ENCODE results near the gene RBM10. TPM values are rescaled to one million over a fixed set of nuclear protein-coding genes. Genes with fewer than 3 reads are reported as not detected.

The RBM10 gene
- total and polyA plus RNA-seq, 2 of the 13 experiments (the other 11 are each of a cell fraction or from before 2014, with no cell fraction given), result 15.9 to 43.1 TPM

- TF ChIP-seq ZNF720 (CRISPR knock-in tag; IDR thresholded peaks at IDR 0.05), result no peak
- no peak for TF ChIP-seq ZBTB42 (CRISPR knock-in tag; IDR thresholded peaks at IDR 0.05)
- no peak for TF ChIP-seq KDM3A (CRISPR knock-in tag; IDR thresholded peaks at IDR 0.05; ENCODE audit: low read depth)
- TF ChIP-seq TCF7 (IDR thresholded peaks at IDR 0.05; ENCODE audit: low read depth), result peak; percentile 41; the same call in 1 of the 2 replicates
- TF ChIP-seq YEATS2 (CRISPR knock-in tag; IDR thresholded peaks at IDR 0.05; ENCODE audit: borderline replicate concordance), result no peak
- TF ChIP-seq FOSL2 (CRISPR knock-in tag; IDR thresholded peaks at IDR 0.05), result no peak
- TF ChIP-seq ZNF556 (CRISPR knock-in tag; IDR thresholded peaks at IDR 0.05; ENCODE audit: borderline replicate concordance), result no peak
- no peak for TF ChIP-seq FOXO4 (CRISPR knock-in tag; conservative IDR thresholded peaks at IDR 0.05)
- peak; percentile 60; the same call in 1 of the 2 replicates for TF ChIP-seq TSC22D2 (CRISPR knock-in tag; IDR thresholded peaks at IDR 0.05; ENCODE audit: borderline replicate concordance)
- no peak for TF ChIP-seq NFIB (CRISPR knock-in tag; IDR thresholded peaks at IDR 0.05; ENCODE audit: borderline replicate concordance)
- no peak for TF ChIP-seq ZNF616 (CRISPR knock-in tag; IDR thresholded peaks at IDR 0.05; ENCODE audit: low read depth)
- no peak for TF ChIP-seq ZNF724P (CRISPR knock-in tag; IDR thresholded peaks at IDR 0.05; ENCODE audit: borderline replicate concordance)
- peak; percentile 86 for TF ChIP-seq NFYB (CRISPR knock-in tag; IDR thresholded peaks at IDR 0.05)
- peak; percentile 13; the same call in 1 of the 2 replicates for TF ChIP-seq KAT8 (CRISPR knock-in tag; IDR thresholded peaks at IDR 0.05)
- TF ChIP-seq NR2F6 (IDR thresholded peaks at IDR 0.05), result no peak
- TF ChIP-seq NR2F6 (CRISPR knock-in tag; IDR thresholded peaks at IDR 0.05), result no peak
- no peak for TF ChIP-seq ZNF253 (CRISPR knock-in tag; IDR thresholded peaks at IDR 0.05; ENCODE audit: borderline replicate concordance)
- no peak for TF ChIP-seq DBP (CRISPR knock-in tag; IDR thresholded peaks at IDR 0.05; ENCODE audit: not compliant biosample characterization)
- TF ChIP-seq FOXK1 (CRISPR knock-in tag; IDR thresholded peaks at IDR 0.05; ENCODE audit: borderline replicate concordance, low read depth), result no peak
- TF ChIP-seq HOXD1 (CRISPR knock-in tag; IDR thresholded peaks at IDR 0.05), result 0 out of 2 replicates have a peak, but pooled peaks have one; percentile 36
- no peak for TF ChIP-seq SOX13 (IDR thresholded peaks at IDR 0.05)
- TF ChIP-seq SOX13 (CRISPR knock-in tag; conservative IDR thresholded peaks at IDR 0.05 in 1 of 2, IDR thresholded peaks at IDR 0.05 in 1 of 2), result no peak
- TF ChIP-seq SPEN (CRISPR knock-in tag; IDR thresholded peaks at IDR 0.05; ENCODE audit: low read depth), result no peak
- no peak for TF ChIP-seq ZNF331 (CRISPR knock-in tag; IDR thresholded peaks at IDR 0.05)
- TF ChIP-seq REST (IDR thresholded peaks at IDR 0.05; ENCODE audit: borderline replicate concordance in 1 of 2, low read depth in 1 of 2, low read length in 2 of 2), result peak in 1 of 2 experiments; percentile 29; a peak in 1 of 4 replicates
- TF ChIP-seq ATRX (CRISPR knock-in tag; IDR thresholded peaks at IDR 0.05; ENCODE audit: borderline replicate concordance), result no peak
These were observed at the start of gene RBM10, which contains the start of gene NDUFB11 (continued) for GRCh38 chrX:47144626-47145394.

Data from HepG2 (cell line).